Thymus (tissue), 11 donors: ENCODE measurements around the gene ZNF367. TPM values are rescaled to one million over a fixed set of nuclear protein-coding genes. Genes with fewer than 3 reads are reported as not detected.
A peak's percentile ranks its signal among the peaks of the same experiment; 100 is the strongest.

ENCODE experiments used
- DNase-seq, 9 donors: peaks; one replicate each; pipeline ENCODE4 v3.0.0-alpha.2; 2013; ENCODE audit warnings: low spot score in 9 of 9, low read depth in 6 of 9, missing footprints in 1 of 9
- H3K27ac ChIP-seq, 2 donors: one replicate each; pipeline ENCODE4 v1.5.1; 2013; ENCODE audit warnings: control low read depth in 1 of 2, low read depth in 1 of 2, low read length in 1 of 2, mild to moderate bottlenecking in 1 of 2, moderate library complexity in 1 of 2
- H3K27me3 ChIP-seq, 2 donors: one replicate each; pipeline ENCODE4 v1.5.1; 2013; ENCODE audit warnings: low read length in 1 of 2; ENCODE audit not compliant: control insufficient read depth in 2 of 2, insufficient read depth in 1 of 2
- H3K36me3 ChIP-seq, 2 donors: one replicate each; pipeline ENCODE4 v1.5.1; 2013; ENCODE audit warnings: low read length in 1 of 2, mild to moderate bottlenecking in 1 of 2, moderate library complexity in 1 of 2; ENCODE audit not compliant: control insufficient read depth in 2 of 2, insufficient read depth in 2 of 2
- H3K4me1 ChIP-seq, 2 donors: one replicate each; pipeline ENCODE4 v1.5.1; 2013; ENCODE audit warnings: low read length in 2 of 2; ENCODE audit not compliant: control insufficient read depth in 2 of 2, insufficient read depth in 2 of 2
- H3K4me3 ChIP-seq, 2 donors: one replicate each; pipeline ENCODE4 v1.5.1; 2013; ENCODE audit warnings: low read length in 2 of 2, control low read depth in 1 of 2, mild to moderate bottlenecking in 1 of 2
- H3K9me3 ChIP-seq, 2 donors: one replicate each; pipeline ENCODE4 v1.5.1; 2013; ENCODE audit warnings: low read length in 1 of 2, mild to moderate bottlenecking in 1 of 2; ENCODE audit not compliant: control insufficient read depth in 2 of 2, insufficient read depth in 1 of 2
- WGBS: extraction: QIAGEN DNeasy Blood & Tissue Kit; methylation state at CpG from one replicate; pipeline ENCODE4 v1.1.7; 2013; 5-methylcytosine and 5-hydroxymethylcytosine counted together
- polyA plus RNA-seq: library from polyadenylated mRNA; stranded (reverse); fragments of 200-250 nt; gene quantifications from one replicate; pipeline ENCODE4 v1.2.3, GENCODE V29; 2013
- total RNA-seq: library from RNA; stranded (reverse); fragments of 120-200 nt; gene quantifications from one replicate; pipeline ENCODE4 v1.2.4, GENCODE V29; 2013
- donor health status: healthy.

The ZNF367 gene
- total and polyA plus RNA-seq, 2 donors, result 4.3 to 12.1 TPM

DNA sequence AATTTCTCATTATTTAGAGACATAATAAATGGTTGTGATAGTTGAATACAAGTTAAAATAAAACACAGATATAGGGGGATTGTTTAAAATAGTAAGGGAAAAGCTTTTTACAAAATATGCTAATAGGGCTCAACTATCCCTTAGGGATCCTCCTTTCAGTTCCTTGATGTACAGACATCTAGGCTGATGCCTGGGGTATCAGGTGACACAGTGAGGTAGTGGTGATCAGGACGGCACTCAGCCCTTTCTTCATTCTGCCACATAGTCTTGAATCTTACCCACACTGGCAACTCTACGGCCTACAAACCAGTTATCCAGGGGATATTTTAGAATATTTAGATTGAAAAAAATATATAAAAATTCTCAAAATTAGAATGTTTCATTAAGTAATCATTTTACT, 22.2 kb downstream of the ZNF367 start:
- H3K4me1 ChIP-seq, result peaks cover 13 to 18% of the 10 kb centered on the region in 2 donors
- H3K4me3 ChIP-seq, result no peak overlapping the region
- H3K9me3 ChIP-seq, result peaks cover 0 to 3% of the 10 kb centered on the region in 2 donors
- no peak for DNase-seq
- H3K36me3 ChIP-seq, result peaks cover 22 to 38% of the 10 kb centered on the region in 2 donors
- no peaks in the 10 kb centered on the region for H3K27me3 ChIP-seq
- no peak overlapping the region for H3K27ac ChIP-seq
- WGBS, result over 99% methylated on average over 2 of the region's 2 CpGs

DNA sequence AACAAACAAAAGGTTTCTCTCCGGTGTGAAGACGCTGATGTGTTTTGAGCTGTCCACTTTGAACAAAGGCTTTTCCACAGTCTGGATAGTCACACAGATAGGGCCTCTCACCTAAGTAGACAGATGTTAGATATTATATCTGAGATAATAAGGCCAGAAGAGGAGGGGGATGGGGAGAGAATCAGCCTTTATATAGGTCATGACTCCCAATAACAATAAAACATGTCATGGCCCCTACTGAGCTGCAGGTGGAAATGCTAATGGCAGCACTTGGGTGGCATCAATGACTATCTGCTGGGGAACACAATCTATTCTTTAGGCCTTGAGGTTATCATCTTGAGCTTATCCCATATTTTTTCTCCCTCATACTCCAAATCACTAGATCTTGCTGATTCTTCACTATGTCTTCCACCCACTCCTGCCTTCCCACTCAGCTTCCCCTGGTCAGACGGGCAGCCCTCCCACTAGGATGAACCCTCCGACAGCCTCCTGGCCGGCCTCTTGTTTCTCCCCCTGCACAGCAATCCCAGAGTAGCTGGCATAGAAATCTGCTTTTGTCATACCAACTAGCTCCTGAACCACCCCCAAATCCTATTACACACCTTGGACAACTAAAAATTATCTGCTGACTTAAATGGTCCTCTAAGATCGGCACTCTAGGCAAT, 23.2 kb downstream of the ZNF367 start:
- peaks cover 29 to 48% of the 10 kb centered on the region in 2 donors for H3K36me3 ChIP-seq
- DNase-seq, result no peak
- H3K4me1 ChIP-seq, result peaks cover 13 to 18% of the 10 kb centered on the region in 2 donors
- no peaks in the 10 kb centered on the region for H3K27me3 ChIP-seq
- no peak overlapping the region for H3K4me3 ChIP-seq
- no peak overlapping the region for H3K27ac ChIP-seq
- no peaks in the 10 kb centered on the region for H3K9me3 ChIP-seq
- WGBS, result 98% methylated on average over 6 of the region's 6 CpGs

DNA sequence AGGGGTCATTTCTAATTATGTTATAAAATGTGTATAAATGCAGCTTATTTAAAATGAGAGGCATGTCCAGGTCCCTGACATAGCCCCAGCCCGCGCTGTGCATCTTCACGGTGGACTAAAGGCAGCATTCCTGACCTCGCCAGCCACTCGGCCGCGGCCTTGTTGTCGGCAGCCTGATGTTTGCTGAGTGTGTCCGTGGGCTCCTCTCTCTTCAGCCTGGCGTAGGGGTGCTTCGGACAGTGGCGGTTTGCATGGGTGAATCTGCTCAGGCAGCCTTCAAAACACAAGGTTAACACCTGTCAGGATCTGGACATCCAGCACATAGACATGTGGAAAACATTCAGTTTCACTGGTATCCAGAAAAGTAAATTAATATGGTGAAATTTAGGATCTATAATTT, 25.9 kb downstream of the ZNF367 start:
- no peaks in the 10 kb centered on the region for H3K4me1 ChIP-seq
- peaks cover 36 to 65% of the 10 kb centered on the region in 2 donors for H3K36me3 ChIP-seq
- H3K27me3 ChIP-seq, result no peaks in the 10 kb centered on the region
- no peak overlapping the region for H3K4me3 ChIP-seq
- 98% methylated on average over 12 of the region's 12 CpGs for WGBS
- DNase-seq, result no peak
- H3K9me3 ChIP-seq, result no peaks in the 10 kb centered on the region
- no peak overlapping the region for H3K27ac ChIP-seq

DNA sequence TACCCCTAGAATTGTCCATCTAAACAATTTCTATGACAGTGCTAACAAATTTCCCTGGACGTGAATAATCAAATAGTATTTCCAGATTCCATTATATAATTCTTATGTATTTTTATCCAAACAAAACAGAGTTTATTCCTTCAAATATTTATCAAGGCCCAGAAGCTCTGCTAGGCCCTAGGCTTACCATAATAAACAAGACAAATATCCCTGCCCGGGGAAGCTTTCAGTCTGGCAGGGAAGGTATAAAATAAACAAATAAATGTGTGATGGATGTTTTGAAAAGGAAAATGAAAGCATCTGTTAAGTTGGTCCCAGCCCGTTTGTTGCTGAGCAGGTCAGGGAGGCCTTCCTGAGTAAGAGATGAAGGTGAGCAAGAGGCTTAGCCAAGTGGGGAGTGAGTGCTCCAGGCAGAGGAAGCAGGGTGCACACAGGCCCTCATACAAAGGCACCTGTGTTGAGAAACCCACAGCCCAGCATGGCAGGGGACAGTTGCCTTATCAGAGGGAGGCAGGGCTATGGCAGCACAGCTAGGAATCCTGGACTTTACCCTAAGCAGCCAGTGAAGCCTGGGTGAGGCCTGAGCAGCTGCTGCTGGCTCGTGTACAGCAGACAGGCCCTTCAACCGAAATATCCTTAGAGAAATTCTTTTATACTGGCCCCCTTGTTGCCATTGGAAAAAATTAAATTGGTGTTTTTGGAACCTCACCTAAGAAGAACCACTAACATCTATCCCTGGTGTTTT, 27.0 kb downstream of the ZNF367 start:
- Histone ChIP-seq H3K27me3 (no peaks in the 10 kb centered on the region), H3K27ac (no peak overlapping the region), H3K9me3 (no peaks in the 10 kb centered on the region), H3K36me3 (peaks cover 36 to 73% of the 10 kb centered on the region in 2 donors), H3K4me3 (no peak overlapping the region), H3K4me1 (no peaks in the 10 kb centered on the region)
- 93% methylated on average over 5 of the region's 5 CpGs for WGBS
- no peak for DNase-seq

DNA sequence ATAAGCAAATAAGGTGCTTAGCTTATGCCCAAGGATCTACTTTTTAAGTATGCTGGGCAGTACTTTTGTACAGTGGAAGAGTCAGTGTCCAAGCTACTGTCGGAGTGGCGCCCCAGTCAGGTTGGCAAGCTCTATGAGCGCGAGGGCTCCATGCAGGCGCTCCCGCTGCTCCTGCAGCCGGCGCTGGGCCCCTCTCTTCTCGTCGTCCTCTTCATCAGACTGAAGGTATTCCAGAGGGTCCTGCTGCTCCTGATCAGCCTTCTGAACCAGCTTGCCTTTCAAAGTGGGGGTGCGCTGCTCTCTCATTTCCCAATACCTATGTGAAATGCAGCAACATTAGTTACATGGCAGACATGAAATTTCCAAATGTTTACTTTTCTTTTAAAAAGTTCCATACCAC, 30.0 kb downstream of the ZNF367 start:
- H3K4me1 ChIP-seq, result no peaks in the 10 kb centered on the region
- no peak overlapping the region for H3K4me3 ChIP-seq
- WGBS, result 98% methylated on average over 11 of the region's 11 CpGs
- no peaks in the 10 kb centered on the region for H3K9me3 ChIP-seq
- H3K27ac ChIP-seq, result no peak overlapping the region
- peaks cover 34 to 68% of the 10 kb centered on the region in 2 donors for H3K36me3 ChIP-seq
- H3K27me3 ChIP-seq, result peaks cover 0 to 11% of the 10 kb centered on the region in 2 donors
- no peak for DNase-seq

DNA sequence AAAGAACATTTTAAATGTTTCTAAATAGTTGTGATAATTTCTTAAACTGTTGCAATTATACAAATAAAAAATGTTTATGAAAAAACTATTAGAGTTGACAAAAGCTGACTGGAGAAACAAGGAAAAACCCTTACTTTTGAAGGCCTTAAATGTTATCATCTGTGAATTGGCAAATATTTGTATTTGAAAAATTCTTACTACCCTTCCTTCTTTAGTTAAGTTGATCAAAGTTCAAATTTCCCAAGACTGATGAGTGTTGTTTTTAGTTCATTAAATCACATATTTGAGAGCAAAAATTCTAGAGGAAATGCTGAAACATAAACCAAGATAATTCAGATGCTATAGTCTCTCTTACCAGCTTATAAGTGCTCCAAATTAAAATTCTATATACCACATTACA, 32.0 kb downstream of the ZNF367 start:
- no peak for DNase-seq
- Histone ChIP-seq H3K4me3 (no peak overlapping the region), H3K4me1 (peaks cover 0 to 5% of the 10 kb centered on the region in 2 donors), H3K27me3 (peaks cover 0 to 14% of the 10 kb centered on the region in 2 donors), H3K36me3 (peaks cover 16 to 51% of the 10 kb centered on the region in 2 donors), H3K9me3 (no peaks in the 10 kb centered on the region), H3K27ac (no peak overlapping the region)

DNA sequence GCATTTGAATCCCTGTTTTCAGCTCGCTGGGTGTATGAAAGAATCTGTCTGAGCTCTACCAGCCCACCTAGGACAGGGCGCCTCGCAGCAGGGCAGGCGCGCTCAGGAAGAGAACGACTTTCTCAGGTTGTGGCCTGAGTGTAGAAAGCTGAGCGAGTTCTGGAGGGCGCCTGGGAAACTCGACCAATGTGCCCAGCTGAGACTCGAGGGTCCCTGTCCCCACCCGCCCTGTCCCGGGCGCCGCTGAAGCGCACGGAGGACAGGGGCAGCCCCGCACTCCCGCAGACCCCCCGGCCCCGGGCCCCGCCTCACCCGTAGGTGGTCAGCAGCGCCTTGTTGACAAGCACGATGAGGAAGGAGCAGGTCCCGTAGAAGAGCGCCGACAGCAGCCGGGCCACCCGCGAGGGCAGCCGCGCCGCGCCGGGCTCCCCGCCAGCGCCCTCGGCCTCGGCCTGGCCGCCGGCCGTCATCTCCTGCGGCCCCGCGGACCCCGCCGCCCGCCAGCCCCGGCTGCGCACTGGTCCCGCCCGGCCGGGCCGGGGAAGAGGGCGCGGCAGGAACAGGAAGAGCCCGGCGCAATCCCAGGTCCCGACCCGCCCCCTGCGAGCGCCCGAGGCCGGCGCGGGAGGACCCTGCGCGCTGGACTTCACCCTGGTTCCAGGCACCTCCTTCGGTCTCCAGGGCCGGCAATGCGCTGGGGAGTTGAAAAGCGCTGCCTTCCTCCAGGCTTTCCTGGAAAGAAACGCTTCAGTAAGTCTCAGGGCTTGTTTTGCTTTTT, 34.8 kb downstream of the ZNF367 start, which contains the start of gene SLC35D2:
SLC35D2 (minus strand) TSS at position 547 of the 778 bp plus-strand sequence; CDS start at position 470, 77 bp downstream.
- Histone ChIP-seq H3K27ac (peak within 1 kb of the TSS in 1 of 2 donors; percentile 52), H3K27me3 (peaks cover 0 to 14% of the 10 kb centered on the region in 2 donors), H3K4me1 (peaks cover 0 to 5% of the 10 kb centered on the region in 2 donors), H3K9me3 (no peaks in the 10 kb centered on the region), H3K36me3 (peaks cover 3 to 24% of the 10 kb centered on the region in 2 donors), H3K4me3 (peak within 1 kb of the TSS; percentile 21 to 81)
- DNase-seq, result peak in 2 of 9 donors; percentile 4 to 14
- WGBS, result 7% methylated on average over 73 of the region's 73 CpGs

DNA sequence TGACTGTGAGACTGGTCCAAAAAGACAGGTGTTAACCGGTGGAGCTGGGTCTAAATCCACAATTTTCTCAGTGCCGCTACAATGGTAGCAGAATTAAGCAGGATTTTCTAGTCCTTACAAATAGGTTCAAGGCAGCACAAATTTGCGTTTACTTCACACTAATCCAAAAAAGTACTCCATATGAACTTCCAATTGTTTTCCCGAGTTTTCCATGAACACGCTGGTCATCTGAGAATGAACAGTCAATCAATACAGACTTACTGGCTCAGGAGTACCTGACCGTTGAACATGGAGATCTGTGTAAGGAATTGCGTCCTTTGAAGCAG, 35.4 kb downstream of the ZNF367 start:
- DNase-seq, result no peak
- H3K27ac ChIP-seq, result no peak overlapping the region
- peak overlapping the region; percentile 6 to 81 for H3K4me3 ChIP-seq
- H3K27me3 ChIP-seq, result peaks cover 0 to 14% of the 10 kb centered on the region in 2 donors
- H3K9me3 ChIP-seq, result no peaks in the 10 kb centered on the region
- 71% methylated on average over 7 of the region's 7 CpGs for WGBS
- H3K4me1 ChIP-seq, result peaks cover 0 to 5% of the 10 kb centered on the region in 2 donors
- peaks cover 0 to 19% of the 10 kb centered on the region in 2 donors for H3K36me3 ChIP-seq

DNA sequence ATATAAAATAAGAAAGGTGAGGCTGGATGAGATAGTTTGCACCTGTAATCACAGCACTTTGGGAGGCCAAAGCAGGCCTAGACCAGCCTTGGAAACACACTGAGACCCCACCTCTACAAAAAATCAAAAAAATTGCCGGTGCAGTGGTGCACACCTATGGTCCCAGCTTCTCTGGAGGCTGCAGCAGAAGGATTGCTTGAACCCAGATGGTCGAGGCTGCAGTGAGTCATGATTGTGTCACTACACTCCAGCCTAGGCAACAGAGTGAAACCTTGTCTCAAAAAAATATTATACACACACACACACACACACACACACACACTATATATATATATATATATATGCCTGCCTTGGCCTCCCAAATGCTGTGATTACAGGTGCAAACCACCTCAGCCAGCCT, 36.0 kb downstream of the ZNF367 start:
- no peaks in the 10 kb centered on the region for H3K9me3 ChIP-seq
- H3K27ac ChIP-seq, result no peak overlapping the region
- no peak overlapping the region for H3K4me3 ChIP-seq
- 96% methylated on average over 2 of the region's 2 CpGs for WGBS
- peaks cover 0 to 5% of the 10 kb centered on the region in 2 donors for H3K4me1 ChIP-seq
- peaks cover 0 to 17% of the 10 kb centered on the region in 2 donors for H3K36me3 ChIP-seq
- peaks cover 0 to 14% of the 10 kb centered on the region in 2 donors for H3K27me3 ChIP-seq
- DNase-seq, result no peak
